Endothelial cell of umbilical vein (primary cell): ENCODE data around the gene MDH2. TPM values are rescaled to one million over a fixed set of nuclear protein-coding genes. Genes with fewer than 3 reads are reported as not detected.
"Not testable (repeated sequence)": the region's sequence is repeated elsewhere in the genome, so short reads cannot be mapped to it uniquely, and the experiment has no call there.

ENCODE experiments used
- BruUV-seq: library from RNA; stranded (reverse); fragments of 400-500 nt; replicated peaks from 2 replicates; lab custom pipeline; 2021; lab: Mats Ljungman, UMichigan
- CTCF ChIA-PET: fragments of 300-600, 350-600 bp; sonication (Branson Sonifier 250); formaldehyde crosslinking; loops from one replicate; lab custom pipeline; 2021; ENCODE audit warnings: antibody characterized with exemption, inconsistent platforms; lab: Charles Lee
- POLR2A ChIA-PET: fragments of 300-600, 350-600 bp; sonication (Branson Sonifier 250); formaldehyde crosslinking; loops from one replicate; lab custom pipeline; 2021; ENCODE audit warnings: antibody characterized with exemption, inconsistent platforms; lab: Charles Lee
- DNase-seq: peaks from one replicate; pipeline ENCODE4 v3.0.0-alpha.2; 2011; ENCODE audit warnings: low read depth, low spot score
- FAIRE-seq: peaks from 2 replicates; lab custom pipeline; 2011; peaks lifted over from hg19 to GRCh38; lab: Jason Lieb, UNC
- H2AFZ ChIP-seq: 2 replicates; pipeline ENCODE4 v1.6.0; 2012; ENCODE audit warnings: low read depth, low read length, control low read depth, inconsistent platforms
- H3K27ac ChIP-seq: 2 replicates; pipeline ENCODE4 v1.5.1; 2011; ENCODE audit warnings: low read depth, mild to moderate bottlenecking, control low read depth, low read length, moderate library complexity; ENCODE audit not compliant: insufficient read depth
- H3K27me3 ChIP-seq, 2 experiments: 2 replicates each; pipeline versions ENCODE4 v1.6.0 to v1.6.1; 2011; ENCODE audit warnings: low read length in 2 of 2, mixed read lengths in 1 of 2; ENCODE audit not compliant: control insufficient read depth in 2 of 2, insufficient read depth in 2 of 2
- H3K36me3 ChIP-seq, 2 experiments: 2 replicates in 1 of 2; 3 replicates in 1 of 2; pipeline ENCODE4 v1.5.1; 2011; ENCODE audit warnings: low read length in 2 of 2, mild to moderate bottlenecking in 1 of 2, moderate library complexity in 1 of 2; ENCODE audit not compliant: control insufficient read depth in 2 of 2, insufficient read depth in 2 of 2; ENCODE audit errors: extremely low read depth in 1 of 2
- H3K4me1 ChIP-seq: 3 replicates; pipeline ENCODE4 v1.5.1; 2011; ENCODE audit warnings: mild to moderate bottlenecking, low read length; ENCODE audit not compliant: control insufficient read depth, insufficient read depth; ENCODE audit errors: extremely low read depth
- H3K4me2 ChIP-seq: 2 replicates; pipeline ENCODE4 v1.6.1; 2011; ENCODE audit warnings: low read length, control low read depth, mixed read lengths; ENCODE audit not compliant: insufficient read depth
- H3K4me3 ChIP-seq, 3 experiments: fragments of 200-600 bp in 1 of 3; sonication (generic), shearing (Covaris generic) in 1 of 3; replicated peaks in 1 of 3; 2 replicates each; pipeline ENCODE4 v1.5.1; 2011 to 2016; ENCODE audit warnings: control low read depth in 3 of 3, low read length in 3 of 3, mild to moderate bottlenecking in 2 of 3, inconsistent platforms in 1 of 3, low read depth in 1 of 3, moderate library complexity in 1 of 3; ENCODE audit not compliant: insufficient read depth in 1 of 3
- H3K79me2 ChIP-seq: 2 replicates; pipeline ENCODE4 v1.6.0; 2012; ENCODE audit warnings: low read length, inconsistent platforms; ENCODE audit not compliant: control insufficient read depth, insufficient read depth
- H3K9ac ChIP-seq: replicated peaks from 2 replicates; pipeline ENCODE3; 2011; ENCODE audit warnings: low read length, control low read depth; ENCODE audit not compliant: insufficient read depth; ENCODE audit errors: extremely low read depth
- H3K9me1 ChIP-seq: replicated peaks from 3 replicates; pipeline ENCODE4 v1.6.0; 2011; ENCODE audit warnings: mild to moderate bottlenecking, low read length; ENCODE audit not compliant: control insufficient read depth, insufficient read depth; ENCODE audit errors: extremely low read depth
- H3K9me3 ChIP-seq: replicated peaks from 2 replicates; pipeline ENCODE4 v1.5.1; 2012; ENCODE audit warnings: low read length, inconsistent platforms; ENCODE audit not compliant: control insufficient read depth, insufficient read depth
- H4K20me1 ChIP-seq: replicated peaks from 2 replicates; pipeline ENCODE3; 2011; ENCODE audit warnings: mild to moderate bottlenecking, low read length; ENCODE audit not compliant: control insufficient read depth, insufficient read depth; ENCODE audit errors: extremely low read depth
- FOS ChIP-seq: IDR thresholded peaks from 2 replicates; pipeline ENCODE4 v1.6.1; 2011; ENCODE audit warnings: mild to moderate bottlenecking, low read length, moderate library complexity, borderline replicate concordance; ENCODE audit not compliant: insufficient read depth
- JUN ChIP-seq: IDR thresholded peaks from 2 replicates; pipeline ENCODE4 v1.6.1; 2011; ENCODE audit warnings: borderline replicate concordance, low read depth; ENCODE audit not compliant: insufficient read length, insufficient read depth
- MAX ChIP-seq: IDR thresholded peaks from 2 replicates; pipeline ENCODE4 v1.6.1; 2011; ENCODE audit not compliant: insufficient read depth, insufficient read length
- POLR2A ChIP-seq: IDR thresholded peaks from 2 replicates; pipeline ENCODE4 v1.6.1; 2012; ENCODE audit warnings: low read depth, mild to moderate bottlenecking, control low read depth, low read length
- dilution Hi-C: fragments of 300-500 bp; cut with MboI; formaldehyde crosslinking; loops from one replicate; pipeline ENCODE4 v1.15.0; 2019; ENCODE audit warnings: low sequenced_read_pairs; ENCODE audit not compliant: extremely low pct_ligation_motif_present
- intact Hi-C: fragments of 100-400 bp; cut with micrococcal nuclease; formaldehyde crosslinking; loops from one replicate; pipeline ENCODE4 v1.10.0; 2022
- polyA plus RNA-seq, 4 experiments: library from polyadenylated mRNA; depleted of rRNA in 3 of 4; stranded (reverse) in 3 of 4; unstranded in 1 of 4; fragments of >200 nt; gene quantifications; 2 replicates each; pipeline versions ENCODE4 v1.2.1 to v1.2.3, GENCODE V29; 2011 to 2012; ENCODE audit warnings: missing spikeins in 1 of 4
- total RNA-seq: library from RNA; stranded (reverse); gene quantifications from 2 replicates; pipeline ENCODE4 v1.2.3, GENCODE V29; 2021

Gene MDH2
- total and polyA plus RNA-seq, 2 donors (not counting 3 experiments of a cell fraction or from before 2014, with no cell fraction given), result 123 to 175 TPM

- dilution Hi-C loops, result no loop called here
- Histone ChIP-seq H3K4me2 (no peak overlapping the region), H3K27me3 (no peaks in the 10 kb centered on the region), H4K20me1 (no peaks in the 10 kb centered on the region), H3K9me3 (no peaks in the 10 kb centered on the region), H3K9ac (no peak overlapping the region), H3K4me3 (no peak overlapping the region), H3K4me1 (peaks cover 7% of the 10 kb centered on the region), H3K36me3 (peaks cover 0 to 3% of the 10 kb centered on the region in 2 experiments), H3K27ac (no peak overlapping the region), H3K9me1 (no peaks in the 10 kb centered on the region), H2AFZ (no peak overlapping the region), H3K79me2 (no peaks in the 10 kb centered on the region)
- intact Hi-C loops, result no loop called here
- POLR2A ChIA-PET, result no interaction called here
- BruUV-seq, result no TSS peak
- DNase-seq (no peak), FAIRE-seq (no peak)
- CTCF ChIA-PET, result interaction anchor here (0.9 kb wide), 1 partner anchor 150 kb away, joined by 4 read pairs; no protein-coding TSS in a partner anchor
- no peak for TF ChIP-seq JUN
- TF ChIP-seq MAX, result no peak
- TF ChIP-seq FOS, result no peak
- no peak for TF ChIP-seq POLR2A
Observed at GRCh38 chr7:76016191-76016947, 31.5 kb upstream of the MDH2 start.

GRCh38 chr7:76018520-76018919 lies 29.4 kb upstream of the MDH2 start:
- not testable (repeated sequence) for FAIRE-seq

More at GRCh38 chr7:76018520-76018919, 29.4 kb upstream of the MDH2 start:
- H4K20me1 ChIP-seq, H3K27me3 ChIP-seq, H3K4me3 ChIP-seq, H3K79me2 ChIP-seq, POLR2A ChIA-PET, H3K36me3 ChIP-seq, H3K27ac ChIP-seq, dilution Hi-C loops, H3K9ac ChIP-seq, H2AFZ ChIP-seq, DNase-seq, BruUV-seq, H3K9me3 ChIP-seq, intact Hi-C loops, H3K4me1 ChIP-seq, H3K4me2 ChIP-seq, H3K9me1 ChIP-seq: not testable (repeated sequence)
- CTCF ChIA-PET, result interaction anchor here (2.3 to 6.5 kb wide), 3 partner anchors 10 to 153 kb away, joined by 12 to 267 read pairs (median 41); no protein-coding TSS in a partner anchor
